HG02759 (cell line): ENCODE measurements around the gene ACVR1C.

Source experiments
- ATAC-seq: cut with Tn5 transposase; IDR thresholded peaks from one replicate; pipeline ENCODE4 v1.9.1; 2021; ENCODE audit warnings: mild to moderate bottlenecking, moderate library complexity; ENCODE audit not compliant: unreplicated experiment

Gene ACVR1C

DNA sequence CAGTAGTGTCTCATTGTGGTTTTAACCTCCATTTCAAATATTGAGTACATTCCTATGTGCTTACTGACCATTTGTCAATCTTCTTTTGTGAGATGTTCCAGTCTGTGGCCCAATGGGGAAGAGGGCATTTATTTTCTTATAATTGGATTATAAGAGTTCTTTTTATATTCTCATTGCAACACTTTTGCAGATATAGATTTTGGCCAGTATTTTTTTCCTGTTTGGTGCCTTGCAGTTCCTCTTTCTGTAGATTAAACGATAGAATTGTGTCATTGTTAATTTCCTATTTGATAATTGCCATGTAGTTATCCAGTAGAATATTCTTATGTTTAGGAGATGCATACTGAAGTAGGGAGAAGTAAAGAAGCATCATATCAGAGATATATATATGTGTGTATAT is 128.3 kb downstream of the ACVR1C start:
- no peak for ATAC-seq

DNA sequence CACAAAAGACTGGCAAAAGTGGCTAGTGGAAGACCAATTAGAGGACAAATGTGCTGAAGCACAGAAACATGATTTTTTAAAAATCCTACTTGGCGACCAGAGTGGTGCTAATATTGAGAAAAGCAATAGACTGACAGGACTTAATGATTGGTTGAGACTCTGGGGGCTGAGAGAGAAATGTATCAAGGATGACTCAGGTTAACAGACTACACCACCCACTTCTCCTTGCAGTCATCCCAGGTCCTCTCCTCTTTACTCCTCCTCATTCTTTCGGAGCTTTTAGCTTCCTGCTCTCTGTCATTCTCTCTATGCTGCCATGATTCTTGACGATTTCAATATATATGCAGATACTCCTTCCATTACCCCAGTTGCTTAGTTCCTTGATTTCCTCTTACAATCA is 130.2 kb downstream of the ACVR1C start:
- ATAC-seq = no peak

DNA sequence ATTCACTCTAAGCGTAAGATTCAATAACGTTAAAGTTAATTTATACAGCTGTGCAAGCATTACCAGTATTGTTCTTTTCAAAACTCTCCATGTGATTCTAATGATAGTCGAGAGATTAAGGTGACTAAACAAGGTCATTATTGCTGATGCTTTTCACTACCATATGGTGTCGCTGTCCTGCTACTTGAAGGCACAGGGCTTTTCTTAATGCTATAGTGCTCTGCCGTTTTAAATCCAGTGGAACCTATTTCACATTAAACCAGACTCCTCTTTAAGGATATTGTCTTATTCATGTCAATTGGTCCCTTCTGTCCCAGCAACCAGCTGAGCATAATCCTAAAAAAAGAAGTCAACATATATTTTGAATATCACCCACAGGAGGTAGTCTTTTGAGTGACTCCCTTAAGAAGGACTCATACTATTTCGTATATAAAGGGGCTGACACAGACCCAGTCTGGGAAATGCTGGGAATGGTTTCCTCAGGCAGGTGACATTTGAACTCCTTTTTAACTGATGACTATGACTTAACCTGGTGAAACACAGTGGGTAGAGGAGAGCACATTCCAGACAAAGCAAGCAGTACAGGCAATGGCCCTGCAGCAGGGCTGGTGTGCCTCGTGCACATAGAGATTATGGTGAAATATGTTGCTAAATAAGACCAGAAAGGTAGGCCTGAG is 130.9 kb downstream of the ACVR1C start:
- peak; percentile 91 for ATAC-seq

DNA sequence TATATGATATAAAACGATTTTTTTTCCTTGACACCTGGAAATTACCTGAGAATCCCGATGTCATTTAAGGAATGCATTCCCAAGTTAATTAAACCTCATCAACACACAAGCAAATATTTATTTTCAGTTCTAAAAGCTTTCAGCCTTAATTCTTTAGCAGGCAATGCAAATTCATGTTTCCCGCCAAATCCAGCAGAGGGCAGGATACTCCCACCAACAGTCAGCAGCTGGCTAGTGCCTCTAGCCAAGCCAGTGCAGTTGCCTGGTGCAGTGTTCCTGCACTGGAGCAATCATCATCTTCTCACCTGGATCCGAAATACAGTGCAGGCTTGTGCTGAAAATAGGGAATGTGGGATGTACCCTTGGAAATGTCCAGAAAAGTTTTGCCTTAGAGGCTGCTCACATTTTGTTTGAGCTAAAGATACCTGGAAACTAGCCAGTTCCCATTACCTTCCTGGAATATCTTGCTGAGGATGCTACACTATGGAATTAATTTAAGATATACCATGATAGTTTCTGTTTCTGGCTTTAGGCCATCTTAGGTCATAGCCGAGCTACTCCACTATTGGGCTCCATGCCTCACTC is 136.4 kb downstream of the ACVR1C start:
- ATAC-seq = peak; percentile 97

DNA sequence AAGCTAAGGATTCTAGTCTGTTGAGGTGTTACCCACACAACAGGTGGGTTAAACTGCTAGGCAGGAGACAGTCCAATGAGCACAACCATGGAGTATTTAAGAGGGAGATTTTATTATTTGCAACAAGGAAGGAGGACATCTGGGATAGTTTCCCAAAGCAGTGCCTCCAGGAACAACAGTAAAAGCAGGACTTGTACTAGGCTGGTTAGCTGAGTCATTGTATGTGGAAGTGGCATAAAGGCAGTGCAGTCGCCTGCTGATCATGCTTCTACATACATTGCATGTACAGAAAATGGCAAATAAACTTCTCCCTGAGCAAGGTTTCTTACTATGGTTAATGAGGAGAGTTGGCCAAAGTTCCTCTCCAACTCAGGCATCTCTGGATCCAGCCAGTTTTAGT is 138.7 kb downstream of the ACVR1C start:
- no peak for ATAC-seq

DNA sequence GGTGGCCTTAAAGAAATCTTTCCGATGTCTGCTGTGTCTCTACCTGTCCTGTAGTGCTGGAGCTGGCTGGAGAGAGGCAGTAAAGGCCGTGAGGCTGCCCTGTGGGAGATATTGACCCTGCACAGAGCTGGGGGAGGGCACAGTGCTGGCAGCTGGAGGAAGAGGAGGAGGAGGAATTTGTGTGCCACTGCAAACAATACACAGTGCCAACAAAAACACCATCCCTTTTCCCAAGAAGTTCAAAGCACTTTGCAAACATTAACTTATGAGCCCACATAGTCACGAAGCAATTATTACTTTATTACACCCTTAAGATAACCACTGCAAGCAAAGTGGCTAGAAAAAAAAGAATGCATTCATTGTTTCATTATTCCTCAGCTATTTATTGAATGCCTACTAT is 139.8 kb downstream of the ACVR1C start:
- no peak for ATAC-seq

DNA sequence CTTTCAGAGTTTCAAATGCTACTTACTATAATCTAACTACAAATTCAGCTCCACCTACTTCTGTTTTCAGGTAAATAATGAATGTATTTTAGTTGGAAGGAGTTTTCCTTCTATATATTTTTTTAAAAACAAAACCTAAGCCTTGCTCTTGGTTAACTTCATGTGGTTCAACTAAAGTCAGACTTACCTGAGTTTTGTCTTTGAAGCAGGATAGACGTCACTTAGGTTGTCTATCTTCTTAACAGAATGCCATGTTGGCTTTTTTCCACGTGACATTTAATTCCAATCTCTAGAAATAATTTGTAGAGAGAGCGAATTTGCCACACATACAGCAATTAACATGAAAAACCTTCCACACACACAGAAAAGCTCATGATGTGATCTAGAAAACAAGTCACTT is 140.9 kb downstream of the ACVR1C start:
- ATAC-seq = no peak

DNA sequence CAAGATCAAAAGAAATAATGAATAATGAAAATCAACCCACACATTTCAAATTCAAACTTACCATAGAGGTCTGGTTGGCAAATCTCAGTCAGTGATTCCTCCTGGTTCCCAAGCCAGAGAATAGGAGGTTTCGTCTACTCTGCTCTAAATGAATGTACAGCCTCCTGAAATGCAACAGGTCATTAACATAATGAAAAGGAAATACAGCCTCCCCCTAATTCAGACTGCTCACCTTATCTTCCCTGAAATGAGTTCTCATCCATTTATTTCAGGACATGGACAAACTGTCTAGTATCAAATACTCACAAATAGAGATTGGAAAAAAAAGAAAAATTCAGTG is 141.4 kb downstream of the ACVR1C start:
- ATAC-seq = no peak

DNA sequence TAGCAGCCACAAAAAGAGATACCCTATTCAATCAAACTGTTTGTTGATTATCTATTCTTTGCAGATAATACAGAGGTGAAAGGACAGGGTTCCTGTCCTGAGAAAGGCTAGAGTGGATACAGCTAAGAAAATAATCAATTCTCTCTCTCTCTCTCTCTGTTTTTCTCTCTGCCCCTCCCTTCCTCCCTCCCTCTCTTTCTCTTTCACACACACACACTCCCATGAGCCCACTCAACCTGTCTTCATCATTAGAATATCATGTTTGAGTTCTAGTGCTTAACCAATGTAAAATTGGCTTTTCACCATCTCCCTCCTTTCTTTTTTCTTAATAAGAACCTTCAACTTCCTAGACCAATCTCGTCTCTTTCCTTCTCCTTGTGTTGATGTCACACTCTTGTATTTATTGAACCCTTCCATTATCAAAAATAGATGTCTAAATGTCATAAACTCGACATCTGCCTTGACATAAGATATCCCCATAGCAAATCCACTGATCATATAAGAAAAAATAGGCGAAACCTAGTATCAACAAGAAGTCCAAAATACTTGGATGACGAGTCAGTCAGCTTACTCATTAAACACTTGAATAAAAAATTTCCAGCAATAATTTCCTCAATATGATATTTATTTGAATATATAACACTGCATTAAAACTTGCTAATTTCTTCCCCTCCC is 141.9 kb downstream of the ACVR1C start:
- no peak for ATAC-seq

DNA sequence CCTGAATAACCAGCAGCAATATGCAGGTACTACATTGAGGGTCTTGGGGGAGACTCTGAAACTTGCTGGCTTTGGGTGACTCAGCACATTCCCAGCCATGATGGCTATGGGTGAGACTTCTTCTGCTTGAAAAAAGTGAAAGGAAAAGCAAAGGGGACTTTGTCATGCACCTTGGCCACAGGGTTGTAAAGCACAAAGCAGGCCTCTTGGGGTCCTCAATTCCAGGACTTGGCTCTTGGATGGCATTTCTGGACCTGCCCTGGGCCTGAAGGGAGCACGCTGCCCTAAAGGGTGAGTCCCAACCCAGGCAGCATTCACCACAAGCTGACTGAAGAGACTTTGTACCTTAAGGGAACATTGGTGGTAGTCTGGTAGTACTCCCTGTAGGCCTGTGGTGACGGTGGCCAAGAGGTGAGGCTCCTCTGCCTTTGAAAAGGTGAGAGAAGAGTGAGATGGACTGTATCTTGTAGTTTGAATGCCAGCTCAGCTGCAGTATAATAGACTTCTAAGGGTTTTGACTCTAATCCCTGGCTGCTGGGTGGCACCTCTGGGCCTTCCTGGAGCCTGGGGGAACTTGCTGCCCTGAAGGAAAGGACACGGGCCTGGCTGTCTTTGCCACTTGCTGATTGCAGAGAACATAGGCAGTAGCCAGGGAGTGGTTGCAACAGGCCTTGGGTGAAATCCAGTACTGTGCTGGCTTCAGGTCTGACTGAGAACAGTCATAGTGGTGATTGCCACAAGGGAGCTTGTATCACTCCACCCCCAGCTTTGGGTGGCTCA is 148.3 kb downstream of the ACVR1C start:
- peak; percentile 92 for ATAC-seq

DNA sequence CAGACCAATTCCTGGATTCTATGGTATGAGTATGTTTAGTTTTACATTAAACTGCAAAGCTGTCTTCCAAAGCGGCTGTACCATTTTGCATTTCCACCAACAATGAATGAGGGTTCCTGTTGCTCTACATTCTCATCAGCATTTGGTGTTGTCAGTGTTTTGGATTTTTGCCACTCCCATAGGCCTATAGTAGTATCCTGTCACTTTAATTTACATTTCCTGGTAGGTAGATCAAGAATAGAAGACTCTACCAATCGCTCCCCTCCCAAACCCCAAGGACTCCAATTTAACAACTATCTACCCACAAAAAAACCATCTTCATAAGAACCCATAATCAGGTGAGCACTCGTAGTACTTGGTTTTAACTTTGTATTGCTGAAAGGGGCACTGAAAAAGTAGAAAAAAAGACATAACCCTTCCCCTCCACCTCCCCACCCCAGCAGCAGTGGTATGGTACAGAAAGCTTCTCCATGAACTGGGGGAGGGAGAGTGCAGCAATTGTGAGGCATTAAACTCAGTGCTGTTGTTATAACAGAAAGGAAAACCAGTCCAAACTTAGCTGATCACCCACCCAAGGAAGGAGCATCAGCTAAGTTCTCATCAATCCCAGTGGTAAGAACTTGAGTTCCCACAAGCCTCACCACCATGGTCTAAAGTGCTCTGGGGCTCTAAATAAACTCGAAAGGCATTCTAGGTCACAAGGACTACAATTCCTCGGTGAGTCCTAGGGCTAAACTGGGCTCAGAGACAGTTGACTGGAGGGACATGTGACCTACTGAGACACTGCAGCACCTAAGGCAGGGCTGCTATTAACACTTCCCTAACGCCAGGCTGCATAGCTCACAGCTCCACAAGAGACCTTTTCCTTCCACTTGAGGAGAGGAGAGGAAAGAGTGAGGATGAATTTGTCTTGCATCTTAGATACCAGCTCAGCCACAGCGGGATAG is 149.3 kb downstream of the ACVR1C start:
- ATAC-seq = peak; percentile 16

DNA sequence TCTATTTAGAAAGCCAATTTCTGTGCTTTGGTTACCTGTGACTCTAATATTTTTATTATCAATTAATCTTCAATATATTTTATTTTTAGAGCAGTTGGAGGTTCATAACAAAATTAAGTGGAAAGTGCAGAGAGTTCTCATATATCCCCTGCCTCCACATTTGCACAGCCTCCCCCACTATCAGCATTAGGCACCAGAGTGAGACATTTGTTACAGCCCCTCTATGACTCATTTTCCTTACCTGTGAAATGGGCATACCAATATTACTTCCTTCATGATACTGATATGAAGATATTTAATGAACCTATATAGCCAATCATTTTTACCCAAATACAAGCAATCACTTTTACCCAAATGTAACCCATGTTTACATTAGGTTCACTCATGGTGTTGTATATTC is 150.7 kb downstream of the ACVR1C start:
- ATAC-seq = no peak

DNA sequence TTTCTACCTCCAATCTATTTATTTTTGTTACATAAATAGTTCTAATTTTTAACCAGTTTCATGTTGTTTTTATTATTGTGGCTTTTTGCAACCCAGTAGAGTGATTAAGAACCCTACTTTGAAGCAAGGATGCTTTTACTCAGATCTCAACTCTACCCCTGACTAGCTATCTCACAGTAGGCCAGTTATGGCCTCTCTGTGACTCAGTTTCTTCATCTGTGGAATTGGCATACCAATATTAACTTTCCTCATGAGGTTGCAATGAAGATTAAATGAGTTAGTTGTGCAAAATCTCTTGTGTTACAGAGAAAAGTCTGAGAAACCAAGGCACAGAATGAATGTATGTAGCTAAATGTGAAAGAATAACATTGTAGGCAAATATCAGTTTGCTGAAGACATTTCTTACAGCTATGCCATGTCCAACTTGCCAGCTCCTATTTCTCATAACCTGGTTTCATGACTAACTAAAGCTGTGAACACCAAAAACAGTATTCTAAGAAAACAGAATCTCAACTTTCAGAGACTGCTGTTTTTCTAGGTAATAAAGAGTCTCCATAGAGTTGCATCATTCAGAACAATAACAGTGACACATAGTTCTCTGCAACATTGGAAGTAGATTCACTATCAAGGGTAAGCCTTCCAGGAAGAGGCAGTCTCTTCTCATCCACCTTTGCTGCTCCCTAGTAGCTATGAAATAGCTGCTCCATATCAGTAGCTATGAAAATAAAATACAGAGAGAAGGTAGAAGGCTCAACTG is 151.5 kb downstream of the ACVR1C start:
- ATAC-seq = no peak
